Measurements from ENCODE around the gene MED20.

DNA sequence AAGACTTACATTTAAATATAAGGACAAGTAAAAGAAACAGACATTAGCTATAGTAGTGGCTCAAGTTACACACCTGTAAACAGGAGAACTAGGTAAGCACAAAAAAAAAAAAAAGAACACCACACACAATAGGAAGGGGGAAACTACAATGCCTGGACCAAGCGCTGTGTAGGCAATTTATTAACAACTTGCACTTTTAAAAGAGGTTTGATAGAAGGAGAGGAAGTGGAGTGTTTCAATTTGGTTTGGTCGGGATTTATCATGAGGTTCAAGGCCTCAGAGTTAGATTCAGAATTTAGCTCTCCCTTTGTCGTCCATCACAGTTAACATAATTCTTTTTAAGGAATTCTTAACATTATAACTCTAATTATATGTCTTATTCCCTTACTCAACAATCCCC is 24.7 kb downstream of the MED20 start:
- TF ChIP-seq EZH2 (IDR thresholded peaks at IDR 0.05; ENCODE audit: borderline replicate concordance, low read depth, low read length, severe bottlenecking) = no peak
- TF ChIP-seq, protein P1, sequence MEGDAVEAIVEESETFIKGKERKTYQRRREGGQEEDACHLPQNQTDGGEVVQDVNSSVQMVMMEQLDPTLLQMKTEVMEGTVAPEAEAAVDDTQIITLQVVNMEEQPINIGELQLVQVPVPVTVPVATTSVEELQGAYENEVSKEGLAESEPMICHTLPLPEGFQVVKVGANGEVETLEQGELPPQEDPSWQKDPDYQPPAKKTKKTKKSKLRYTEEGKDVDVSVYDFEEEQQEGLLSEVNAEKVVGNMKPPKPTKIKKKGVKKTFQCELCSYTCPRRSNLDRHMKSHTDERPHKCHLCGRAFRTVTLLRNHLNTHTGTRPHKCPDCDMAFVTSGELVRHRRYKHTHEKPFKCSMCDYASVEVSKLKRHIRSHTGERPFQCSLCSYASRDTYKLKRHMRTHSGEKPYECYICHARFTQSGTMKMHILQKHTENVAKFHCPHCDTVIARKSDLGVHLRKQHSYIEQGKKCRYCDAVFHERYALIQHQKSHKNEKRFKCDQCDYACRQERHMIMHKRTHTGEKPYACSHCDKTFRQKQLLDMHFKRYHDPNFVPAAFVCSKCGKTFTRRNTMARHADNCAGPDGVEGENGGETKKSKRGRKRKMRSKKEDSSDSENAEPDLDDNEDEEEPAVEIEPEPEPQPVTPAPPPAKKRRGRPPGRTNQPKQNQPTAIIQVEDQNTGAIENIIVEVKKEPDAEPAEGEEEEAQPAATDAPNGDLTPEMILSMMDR (IDR thresholded peaks at IDR 0.05; ENCODE audit: borderline replicate concordance, extremely low read depth, low read length, poor library complexity, severe bottlenecking) = no peak
